ENCODE data around the gene RIPK1.
A peak's percentile ranks its signal among the peaks of the same experiment; 100 is the strongest.

The RIPK1 gene

GRCh38 chr6:3120765-3121089 is 52.4 kb downstream of the RIPK1 start:
- peaks cover 14% of the 10 kb centered on the region for H3F3A ChIP-seq (ENCODE audit: insufficient read depth)
- TF ChIP-seq EZH2phosphoT487 (conservative IDR thresholded peaks at IDR 0.05; ENCODE audit: low read length): no peak
- TF ChIP-seq, protein P1, sequence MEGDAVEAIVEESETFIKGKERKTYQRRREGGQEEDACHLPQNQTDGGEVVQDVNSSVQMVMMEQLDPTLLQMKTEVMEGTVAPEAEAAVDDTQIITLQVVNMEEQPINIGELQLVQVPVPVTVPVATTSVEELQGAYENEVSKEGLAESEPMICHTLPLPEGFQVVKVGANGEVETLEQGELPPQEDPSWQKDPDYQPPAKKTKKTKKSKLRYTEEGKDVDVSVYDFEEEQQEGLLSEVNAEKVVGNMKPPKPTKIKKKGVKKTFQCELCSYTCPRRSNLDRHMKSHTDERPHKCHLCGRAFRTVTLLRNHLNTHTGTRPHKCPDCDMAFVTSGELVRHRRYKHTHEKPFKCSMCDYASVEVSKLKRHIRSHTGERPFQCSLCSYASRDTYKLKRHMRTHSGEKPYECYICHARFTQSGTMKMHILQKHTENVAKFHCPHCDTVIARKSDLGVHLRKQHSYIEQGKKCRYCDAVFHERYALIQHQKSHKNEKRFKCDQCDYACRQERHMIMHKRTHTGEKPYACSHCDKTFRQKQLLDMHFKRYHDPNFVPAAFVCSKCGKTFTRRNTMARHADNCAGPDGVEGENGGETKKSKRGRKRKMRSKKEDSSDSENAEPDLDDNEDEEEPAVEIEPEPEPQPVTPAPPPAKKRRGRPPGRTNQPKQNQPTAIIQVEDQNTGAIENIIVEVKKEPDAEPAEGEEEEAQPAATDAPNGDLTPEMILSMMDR (IDR thresholded peaks at IDR 0.05; ENCODE audit: insufficient read depth, low read length, poor library complexity, severe bottlenecking): no peak
- H4K20me1 ChIP-seq (ENCODE audit: low read depth, low read length): no peaks in the 10 kb centered on the region
- no peaks in the 10 kb centered on the region for H3K9me3 ChIP-seq (ENCODE audit: insufficient read depth, low read length)
- H3K9ac ChIP-seq (ENCODE audit: low read length): no peak overlapping the region
- no peaks in the 10 kb centered on the region for H3K9me2 ChIP-seq (replicated peaks; ENCODE audit: insufficient read depth, low read length)
- H3K4me3 ChIP-seq (ENCODE audit: insufficient read depth, low read length, poor library complexity, severe bottlenecking): no peak overlapping the region
- no peak overlapping the region for H3K4me2 ChIP-seq (ENCODE audit: low read depth, low read length, poor library complexity, severe bottlenecking)
- H3K27me3 ChIP-seq (ENCODE audit: low read length): no peaks in the 10 kb centered on the region
- H3K36me3 ChIP-seq (ENCODE audit: low read length): no peaks in the 10 kb centered on the region
- H3K27ac ChIP-seq (ENCODE audit: low read depth, low read length): no peak overlapping the region
- H3K79me2 ChIP-seq (ENCODE audit: insufficient read depth, low read length): no peaks in the 10 kb centered on the region
- H2AFZ ChIP-seq (ENCODE audit: low read depth, low read length, severe bottlenecking): no peak overlapping the region

- Histone ChIP-seq H3K4me2 (ENCODE audit: low read depth, low read length, poor library complexity, severe bottlenecking) (no peak overlapping the region), H4K20me1 (ENCODE audit: low read depth, low read length) (no peaks in the 10 kb centered on the region), H3K4me3 (ENCODE audit: insufficient read depth, low read length, poor library complexity, severe bottlenecking) (no peak overlapping the region), H3K9me3 (ENCODE audit: insufficient read depth, low read length) (no peaks in the 10 kb centered on the region), H3K9ac (ENCODE audit: low read length) (no peak overlapping the region), H3K27ac (ENCODE audit: low read depth, low read length) (no peak overlapping the region), H3K79me2 (ENCODE audit: insufficient read depth, low read length) (no peaks in the 10 kb centered on the region), H3F3A (ENCODE audit: insufficient read depth) (peaks cover 5% of the 10 kb centered on the region; the same call in 1 of the 2 replicates), H3K9me2 (replicated peaks; ENCODE audit: insufficient read depth, low read length) (no peaks in the 10 kb centered on the region), H3K27me3 (ENCODE audit: low read length) (no peaks in the 10 kb centered on the region), H2AFZ (ENCODE audit: low read depth, low read length, severe bottlenecking) (no peak overlapping the region), H3K36me3 (ENCODE audit: low read length) (no peaks in the 10 kb centered on the region)
- TF ChIP-seq EZH2phosphoT487 (conservative IDR thresholded peaks at IDR 0.05; ENCODE audit: low read length): no peak
- TF ChIP-seq, protein P1 (IDR thresholded peaks at IDR 0.05; ENCODE audit: insufficient read depth, low read length, poor library complexity, severe bottlenecking): no peak
These were observed 54.5 kb downstream of the RIPK1 start for GRCh38 chr6:3122823-3123182.

DNA sequence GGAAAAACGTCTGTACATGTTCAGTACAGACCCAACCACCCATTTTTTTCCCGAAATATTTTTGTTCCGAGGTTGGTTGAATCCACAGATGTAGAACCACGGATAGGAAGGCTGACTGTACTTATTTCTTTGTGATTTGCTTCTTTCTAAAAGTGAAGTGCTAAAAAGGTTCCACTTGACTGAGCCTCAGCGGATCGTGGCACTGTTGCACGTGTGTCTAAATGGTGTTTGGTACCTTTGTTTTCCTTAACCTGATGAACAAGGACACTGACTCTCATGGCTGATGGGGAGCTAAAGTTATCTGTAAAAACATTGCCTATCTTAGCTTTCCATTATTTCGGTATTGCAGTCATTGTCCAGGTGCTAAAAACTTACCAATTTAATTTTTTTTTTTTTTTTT is 56.4 kb downstream of the RIPK1 start:
- Histone ChIP-seq H3K4me3 (ENCODE audit: insufficient read depth, low read length, poor library complexity, severe bottlenecking) (no peak overlapping the region), H3K36me3 (ENCODE audit: low read length) (no peaks in the 10 kb centered on the region), H3K4me2 (ENCODE audit: low read depth, low read length, poor library complexity, severe bottlenecking) (peak overlapping the region; percentile 8), H3K79me2 (ENCODE audit: insufficient read depth, low read length) (no peaks in the 10 kb centered on the region), H3K27me3 (ENCODE audit: low read length) (no peaks in the 10 kb centered on the region), H3K9ac (ENCODE audit: low read length) (no peak overlapping the region), H3K27ac (ENCODE audit: low read depth, low read length) (no peak overlapping the region), H2AFZ (ENCODE audit: low read depth, low read length, severe bottlenecking) (no peak overlapping the region), H3K9me3 (ENCODE audit: insufficient read depth, low read length) (no peaks in the 10 kb centered on the region), H3F3A (ENCODE audit: insufficient read depth) (peaks cover 3% of the 10 kb centered on the region; the same call in 1 of the 2 replicates), H4K20me1 (ENCODE audit: low read depth, low read length) (no peaks in the 10 kb centered on the region), H3K9me2 (replicated peaks; ENCODE audit: insufficient read depth, low read length) (no peaks in the 10 kb centered on the region)
- no peak for TF ChIP-seq EZH2phosphoT487 (conservative IDR thresholded peaks at IDR 0.05; ENCODE audit: low read length)
- TF ChIP-seq, protein P1 (IDR thresholded peaks at IDR 0.05; ENCODE audit: insufficient read depth, low read length, poor library complexity, severe bottlenecking): no peak

DNA sequence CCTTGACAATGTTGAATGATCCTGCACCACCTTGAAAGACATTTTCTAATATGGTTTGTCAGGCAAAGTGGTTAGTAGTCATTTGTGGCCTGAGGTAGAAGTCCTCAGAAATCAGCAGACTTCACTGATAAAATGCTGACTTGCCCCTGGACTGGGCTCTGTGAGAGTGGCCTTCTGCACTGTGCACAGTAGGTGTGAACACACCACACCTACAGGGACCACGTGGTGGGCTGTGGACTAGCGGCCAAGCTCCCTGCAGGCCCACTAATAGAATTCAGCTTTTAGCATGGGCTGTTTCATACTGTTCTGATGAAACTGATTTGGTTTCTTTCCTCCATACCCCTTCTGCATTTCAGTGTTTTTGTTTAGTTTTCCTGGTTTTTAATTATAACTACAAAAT is 57.5 kb downstream of the RIPK1 start:
- Histone ChIP-seq H3K9me3 (ENCODE audit: insufficient read depth, low read length) (no peaks in the 10 kb centered on the region), H3K27me3 (ENCODE audit: low read length) (no peaks in the 10 kb centered on the region), H3K36me3 (ENCODE audit: low read length) (no peaks in the 10 kb centered on the region), H3K9me2 (replicated peaks; ENCODE audit: insufficient read depth, low read length) (no peaks in the 10 kb centered on the region), H3K27ac (ENCODE audit: low read depth, low read length) (no peak overlapping the region), H3F3A (ENCODE audit: insufficient read depth) (peaks cover 3% of the 10 kb centered on the region; the same call in 1 of the 2 replicates), H3K4me3 (ENCODE audit: insufficient read depth, low read length, poor library complexity, severe bottlenecking) (no peak overlapping the region), H3K79me2 (ENCODE audit: insufficient read depth, low read length) (no peaks in the 10 kb centered on the region), H2AFZ (ENCODE audit: low read depth, low read length, severe bottlenecking) (no peak overlapping the region), H4K20me1 (ENCODE audit: low read depth, low read length) (no peaks in the 10 kb centered on the region), H3K9ac (ENCODE audit: low read length) (no peak overlapping the region), H3K4me2 (ENCODE audit: low read depth, low read length, poor library complexity, severe bottlenecking) (peak overlapping the region; percentile 22)
- no peak for TF ChIP-seq EZH2phosphoT487 (conservative IDR thresholded peaks at IDR 0.05; ENCODE audit: low read length)
- TF ChIP-seq, protein P1 (IDR thresholded peaks at IDR 0.05; ENCODE audit: insufficient read depth, low read length, poor library complexity, severe bottlenecking): no peak

All from SU-DHL-6 (cell line).